ENCODE measurements around the gene FBXL14. TPM values are rescaled to one million over a fixed set of nuclear protein-coding genes. Genes with fewer than 3 reads are reported as not detected.

FBXL14 gene
- polyA plus RNA-seq, 1 donor from 2014 or later = 15.1 TPM

DNA sequence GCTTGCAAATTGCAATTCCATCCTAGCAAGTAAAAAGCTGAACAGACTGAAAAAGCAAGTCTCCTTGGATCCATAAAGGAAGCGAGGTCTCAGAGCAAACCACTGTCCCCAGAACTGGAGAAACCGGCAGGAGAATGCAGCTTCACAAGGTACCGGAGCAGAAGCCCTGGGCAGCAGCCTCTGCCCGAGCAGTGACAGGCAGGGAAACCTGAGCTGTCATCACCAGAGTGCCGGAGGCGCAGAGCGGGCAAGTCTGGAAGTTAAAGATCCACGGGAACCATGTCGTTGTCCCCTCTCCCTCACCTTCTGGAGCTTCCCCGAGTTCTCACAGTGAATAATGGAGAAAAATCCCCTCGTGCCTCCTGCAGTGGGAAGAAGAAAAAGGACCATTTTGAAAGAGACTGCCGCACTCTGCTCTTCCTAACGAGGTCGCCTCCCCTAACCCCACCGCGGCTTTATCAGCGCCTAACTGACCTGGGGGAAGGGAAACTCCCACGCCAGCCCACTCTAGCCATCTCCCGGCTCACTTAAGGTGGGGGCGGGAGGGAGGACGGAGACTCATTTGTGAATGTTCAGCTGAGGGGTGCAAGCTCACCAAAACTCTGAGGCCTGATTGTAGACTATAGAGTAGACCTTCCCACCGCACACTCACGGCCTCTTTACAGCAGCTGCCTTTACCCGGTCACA lies 27.8 kb downstream of the FBXL14 start:
- peak overlapping the region; percentile 35 for H3K4me3 ChIP-seq (ENCODE audit: low read length)
- H3K27ac ChIP-seq (ENCODE audit: low read length) = no peak overlapping the region
- TF ChIP-seq, protein P1, sequence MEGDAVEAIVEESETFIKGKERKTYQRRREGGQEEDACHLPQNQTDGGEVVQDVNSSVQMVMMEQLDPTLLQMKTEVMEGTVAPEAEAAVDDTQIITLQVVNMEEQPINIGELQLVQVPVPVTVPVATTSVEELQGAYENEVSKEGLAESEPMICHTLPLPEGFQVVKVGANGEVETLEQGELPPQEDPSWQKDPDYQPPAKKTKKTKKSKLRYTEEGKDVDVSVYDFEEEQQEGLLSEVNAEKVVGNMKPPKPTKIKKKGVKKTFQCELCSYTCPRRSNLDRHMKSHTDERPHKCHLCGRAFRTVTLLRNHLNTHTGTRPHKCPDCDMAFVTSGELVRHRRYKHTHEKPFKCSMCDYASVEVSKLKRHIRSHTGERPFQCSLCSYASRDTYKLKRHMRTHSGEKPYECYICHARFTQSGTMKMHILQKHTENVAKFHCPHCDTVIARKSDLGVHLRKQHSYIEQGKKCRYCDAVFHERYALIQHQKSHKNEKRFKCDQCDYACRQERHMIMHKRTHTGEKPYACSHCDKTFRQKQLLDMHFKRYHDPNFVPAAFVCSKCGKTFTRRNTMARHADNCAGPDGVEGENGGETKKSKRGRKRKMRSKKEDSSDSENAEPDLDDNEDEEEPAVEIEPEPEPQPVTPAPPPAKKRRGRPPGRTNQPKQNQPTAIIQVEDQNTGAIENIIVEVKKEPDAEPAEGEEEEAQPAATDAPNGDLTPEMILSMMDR (IDR thresholded peaks at IDR 0.05; ENCODE audit: poor library complexity, severe bottlenecking) = no peak
- TF ChIP-seq RAD21 (conservative IDR thresholded peaks at IDR 0.05) = no peak
- no peak for TF ChIP-seq MXI1 (conservative IDR thresholded peaks at IDR 0.05; ENCODE audit: poor library complexity, severe bottlenecking)
- TF ChIP-seq, protein P2, sequence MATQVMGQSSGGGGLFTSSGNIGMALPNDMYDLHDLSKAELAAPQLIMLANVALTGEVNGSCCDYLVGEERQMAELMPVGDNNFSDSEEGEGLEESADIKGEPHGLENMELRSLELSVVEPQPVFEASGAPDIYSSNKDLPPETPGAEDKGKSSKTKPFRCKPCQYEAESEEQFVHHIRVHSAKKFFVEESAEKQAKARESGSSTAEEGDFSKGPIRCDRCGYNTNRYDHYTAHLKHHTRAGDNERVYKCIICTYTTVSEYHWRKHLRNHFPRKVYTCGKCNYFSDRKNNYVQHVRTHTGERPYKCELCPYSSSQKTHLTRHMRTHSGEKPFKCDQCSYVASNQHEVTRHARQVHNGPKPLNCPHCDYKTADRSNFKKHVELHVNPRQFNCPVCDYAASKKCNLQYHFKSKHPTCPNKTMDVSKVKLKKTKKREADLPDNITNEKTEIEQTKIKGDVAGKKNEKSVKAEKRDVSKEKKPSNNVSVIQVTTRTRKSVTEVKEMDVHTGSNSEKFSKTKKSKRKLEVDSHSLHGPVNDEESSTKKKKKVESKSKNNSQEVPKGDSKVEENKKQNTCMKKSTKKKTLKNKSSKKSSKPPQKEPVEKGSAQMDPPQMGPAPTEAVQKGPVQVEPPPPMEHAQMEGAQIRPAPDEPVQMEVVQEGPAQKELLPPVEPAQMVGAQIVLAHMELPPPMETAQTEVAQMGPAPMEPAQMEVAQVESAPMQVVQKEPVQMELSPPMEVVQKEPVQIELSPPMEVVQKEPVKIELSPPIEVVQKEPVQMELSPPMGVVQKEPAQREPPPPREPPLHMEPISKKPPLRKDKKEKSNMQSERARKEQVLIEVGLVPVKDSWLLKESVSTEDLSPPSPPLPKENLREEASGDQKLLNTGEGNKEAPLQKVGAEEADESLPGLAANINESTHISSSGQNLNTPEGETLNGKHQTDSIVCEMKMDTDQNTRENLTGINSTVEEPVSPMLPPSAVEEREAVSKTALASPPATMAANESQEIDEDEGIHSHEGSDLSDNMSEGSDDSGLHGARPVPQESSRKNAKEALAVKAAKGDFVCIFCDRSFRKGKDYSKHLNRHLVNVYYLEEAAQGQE (IDR thresholded peaks at IDR 0.05; ENCODE audit: borderline replicate concordance) = no peak
- no peak for TF ChIP-seq EZH2 (IDR thresholded peaks at IDR 0.05; ENCODE audit: borderline replicate concordance, insufficient read depth, low read length, poor library complexity, severe bottlenecking)
- TF ChIP-seq SMC3 (conservative IDR thresholded peaks at IDR 0.05; ENCODE audit: poor library complexity) = no peak
- TF ChIP-seq POLR2AphosphoS5 (IDR thresholded peaks at IDR 0.05) = no peak
- no peak for TF ChIP-seq TAF1 (IDR thresholded peaks at IDR 0.05; ENCODE audit: low read depth)
- no peak for TF ChIP-seq EP300 (conservative IDR thresholded peaks at IDR 0.05; ENCODE audit: poor library complexity, severe bottlenecking)
- H4K20me1 ChIP-seq (ENCODE audit: insufficient read depth) = no peaks in the 10 kb centered on the region
- H3K27me3 ChIP-seq (ENCODE audit: insufficient read depth, low read depth, low read length) = no peaks in the 10 kb centered on the region
- H3K9ac ChIP-seq (ENCODE audit: low read length) = no peak overlapping the region
- H3K79me2 ChIP-seq (replicated peaks; ENCODE audit: insufficient read depth, low read length) = peaks cover 68% of the 10 kb centered on the region
- no peaks in the 10 kb centered on the region for H3K9me2 ChIP-seq (ENCODE audit: insufficient read depth, low read length)
- H3F3A ChIP-seq (ENCODE audit: insufficient read depth, low read length, poor library complexity, severe bottlenecking) = no peaks in the 10 kb centered on the region
- H2AFZ ChIP-seq (ENCODE audit: low read depth, low read length) = no peak overlapping the region
- no peaks in the 10 kb centered on the region for H3K9me3 ChIP-seq (ENCODE audit: low read length)
- no peaks in the 10 kb centered on the region for H3K36me3 ChIP-seq (ENCODE audit: insufficient read depth, low read length)
- no peak overlapping the region for H3K4me2 ChIP-seq (ENCODE audit: low read length)

DNA sequence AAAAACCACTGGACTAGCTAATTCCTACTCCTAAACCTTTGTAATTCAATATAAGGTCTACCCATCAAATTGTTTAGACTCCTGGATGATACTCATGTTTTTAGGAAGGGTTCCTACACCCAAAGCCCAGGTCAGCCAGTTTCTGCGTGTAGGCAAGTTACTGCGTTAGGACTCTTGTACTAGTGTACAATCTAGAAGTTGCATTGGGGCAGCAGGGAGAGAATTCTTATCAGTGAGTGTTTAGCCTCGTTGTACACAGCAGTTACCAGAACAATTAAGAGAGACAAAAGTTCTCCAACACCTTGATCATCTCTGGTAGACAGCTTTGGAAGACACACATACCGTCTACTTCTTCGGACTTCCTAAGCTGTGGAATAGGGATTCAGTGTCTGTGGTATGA lies 29.2 kb downstream of the FBXL14 start:
- no peak overlapping the region for H2AFZ ChIP-seq (ENCODE audit: low read depth, low read length)
- H3K27ac ChIP-seq (ENCODE audit: low read length) = no peak overlapping the region
- H3K79me2 ChIP-seq (replicated peaks; ENCODE audit: insufficient read depth, low read length) = peaks cover 62% of the 10 kb centered on the region
- no peaks in the 10 kb centered on the region for H3K27me3 ChIP-seq (ENCODE audit: insufficient read depth, low read depth, low read length)
- H3F3A ChIP-seq (ENCODE audit: insufficient read depth, low read length, poor library complexity, severe bottlenecking) = no peaks in the 10 kb centered on the region
- no peaks in the 10 kb centered on the region for H3K9me3 ChIP-seq (ENCODE audit: low read length)
- H3K4me2 ChIP-seq (ENCODE audit: low read length) = no peak overlapping the region
- H3K36me3 ChIP-seq (ENCODE audit: insufficient read depth, low read length) = no peaks in the 10 kb centered on the region
- H4K20me1 ChIP-seq (ENCODE audit: insufficient read depth) = no peaks in the 10 kb centered on the region
- H3K4me3 ChIP-seq (ENCODE audit: low read length) = no peak overlapping the region
- H3K9ac ChIP-seq (ENCODE audit: low read length) = no peak overlapping the region
- H3K9me2 ChIP-seq (ENCODE audit: insufficient read depth, low read length) = no peaks in the 10 kb centered on the region
- TF ChIP-seq SMC3 (conservative IDR thresholded peaks at IDR 0.05; ENCODE audit: poor library complexity) = no peak
- no peak for TF ChIP-seq POLR2AphosphoS5 (IDR thresholded peaks at IDR 0.05)
- TF ChIP-seq, protein P2 (IDR thresholded peaks at IDR 0.05; ENCODE audit: borderline replicate concordance) = no peak
- TF ChIP-seq EP300 (conservative IDR thresholded peaks at IDR 0.05; ENCODE audit: poor library complexity, severe bottlenecking) = no peak
- no peak for TF ChIP-seq TAF1 (IDR thresholded peaks at IDR 0.05; ENCODE audit: low read depth)
- TF ChIP-seq RAD21 (conservative IDR thresholded peaks at IDR 0.05) = no peak
- TF ChIP-seq, protein P1 (IDR thresholded peaks at IDR 0.05; ENCODE audit: poor library complexity, severe bottlenecking) = no peak
- no peak for TF ChIP-seq EZH2 (IDR thresholded peaks at IDR 0.05; ENCODE audit: borderline replicate concordance, insufficient read depth, low read length, poor library complexity, severe bottlenecking)
